ENCODE measurements around the gene CD22.

DNA sequence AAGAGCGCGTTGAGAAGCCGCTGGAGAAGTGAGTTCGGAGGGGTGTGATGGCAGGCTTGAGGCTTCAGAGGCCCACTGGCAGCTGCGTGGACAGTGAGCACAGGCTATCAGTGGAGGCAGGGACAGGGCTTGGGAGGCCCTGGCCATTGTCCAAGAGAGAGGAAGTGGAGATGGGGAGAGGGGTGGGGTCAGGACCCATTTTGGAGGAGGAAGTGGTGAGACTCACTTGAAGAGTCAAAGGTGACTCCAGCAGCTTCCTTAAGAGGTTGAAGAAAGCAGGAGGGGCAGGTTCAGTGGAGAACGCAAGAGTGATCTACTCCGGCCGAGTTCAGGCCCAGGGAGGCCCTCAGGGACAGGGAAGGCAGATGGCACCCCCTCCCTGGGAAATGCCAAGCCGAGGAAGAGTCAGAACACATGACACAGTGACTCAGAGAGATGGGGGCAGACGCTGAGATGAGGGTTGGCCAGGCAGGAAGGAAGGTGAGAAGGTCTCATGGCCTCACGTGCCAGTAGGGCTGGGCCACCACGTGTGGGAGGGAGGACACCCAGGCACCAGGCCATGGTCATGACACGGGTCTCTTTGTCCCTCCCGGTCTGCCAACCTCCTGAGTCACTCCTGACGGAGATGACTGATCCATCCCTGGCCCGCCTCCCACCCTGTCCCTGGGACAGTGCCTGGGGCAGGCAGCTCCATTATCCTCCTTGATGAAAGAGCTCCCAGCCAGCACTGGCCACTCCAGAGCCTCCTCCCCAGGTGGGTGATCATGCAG lies 10.1 kb upstream of the CD22 start:
- TF ChIP-seq CTCF (conservative IDR thresholded peaks at IDR 0.05; ENCODE audit: low read depth, low read length) (no peak), CHD1 (IDR thresholded peaks at IDR 0.05; ENCODE audit: low read depth, low read length) (no peak), POLR2A (IDR thresholded peaks at IDR 0.05; ENCODE audit: low read depth, low read length) (no peak), RAD21 (IDR thresholded peaks at IDR 0.05; ENCODE audit: low read length) (no peak), NFE2L2 (IDR thresholded peaks at IDR 0.05; ENCODE audit: low read depth, low read length) (no peak), MAZ (IDR thresholded peaks at IDR 0.05; ENCODE audit: borderline replicate concordance, low read depth, low read length) (peak; percentile 59; the same call in 1 of the 2 replicates), RFX5 (IDR thresholded peaks at IDR 0.05; ENCODE audit: low read depth, low read length) (no peak), USF2 (IDR thresholded peaks at IDR 0.05; ENCODE audit: low read depth, low read length) (peak; percentile 81), RCOR1 (IDR thresholded peaks at IDR 0.05; ENCODE audit: insufficient replicate concordance, low read length) (no peak), SMC3 (IDR thresholded peaks at IDR 0.05; ENCODE audit: low read depth, low read length) (no peak), FOS (IDR thresholded peaks at IDR 0.05; ENCODE audit: low read depth, low read length) (no peak), CEBPB (IDR thresholded peaks at IDR 0.05; ENCODE audit: low read depth, low read length) (no peak)
- TF ChIP-seq, protein P1, sequence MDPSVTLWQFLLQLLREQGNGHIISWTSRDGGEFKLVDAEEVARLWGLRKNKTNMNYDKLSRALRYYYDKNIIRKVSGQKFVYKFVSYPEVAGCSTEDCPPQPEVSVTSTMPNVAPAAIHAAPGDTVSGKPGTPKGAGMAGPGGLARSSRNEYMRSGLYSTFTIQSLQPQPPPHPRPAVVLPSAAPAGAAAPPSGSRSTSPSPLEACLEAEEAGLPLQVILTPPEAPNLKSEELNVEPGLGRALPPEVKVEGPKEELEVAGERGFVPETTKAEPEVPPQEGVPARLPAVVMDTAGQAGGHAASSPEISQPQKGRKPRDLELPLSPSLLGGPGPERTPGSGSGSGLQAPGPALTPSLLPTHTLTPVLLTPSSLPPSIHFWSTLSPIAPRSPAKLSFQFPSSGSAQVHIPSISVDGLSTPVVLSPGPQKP (IDR thresholded peaks at IDR 0.05; ENCODE audit: borderline replicate concordance, low read depth, low read length): no peak

Data from IMR-90 (cell line).